Measurements from ENCODE around the gene ADRA1B.

ADRA1B gene

GRCh38 chr5:159978358-159978757 lies 62.1 kb downstream of the ADRA1B start:
- DNase-seq (ENCODE audit: low read depth), result no peak
- no peak for TF ChIP-seq CTCF (IDR thresholded peaks at IDR 0.05; ENCODE audit: control insufficient read depth, insufficient read depth, low read depth, low read length, missing control alignments)

GRCh38 chr5:159982421-159983173 lies 66.3 kb downstream of the ADRA1B start:
- TF ChIP-seq CTCF (IDR thresholded peaks at IDR 0.05; ENCODE audit: control insufficient read depth, insufficient read depth, low read depth, low read length, missing control alignments), result no peak
- no peak overlapping the region for H3K4me3 ChIP-seq (ENCODE audit: control insufficient read depth, low read depth, low read length)
- no peak for DNase-seq (ENCODE audit: low read depth)

More at GRCh38 chr5:159978358-159978757, 62.1 kb downstream of the ADRA1B start:
- no peak overlapping the region for H3K4me3 ChIP-seq (ENCODE audit: control insufficient read depth, low read depth, low read length)

GRCh38 chr5:159987031-159987674 lies 70.9 kb downstream of the ADRA1B start:
- no peak for DNase-seq (ENCODE audit: low read depth)
- H3K4me3 ChIP-seq (ENCODE audit: control insufficient read depth, low read depth, low read length), result peak overlapping the region; percentile 40
- TF ChIP-seq CTCF (IDR thresholded peaks at IDR 0.05; ENCODE audit: control insufficient read depth, insufficient read depth, low read depth, low read length, missing control alignments), result peak; percentile 83

GRCh38 chr5:159990506-159990905 lies 74.2 kb downstream of the ADRA1B start:
- no peak for TF ChIP-seq CTCF (IDR thresholded peaks at IDR 0.05; ENCODE audit: control insufficient read depth, insufficient read depth, low read depth, low read length, missing control alignments)
- no peak for DNase-seq (ENCODE audit: low read depth)
- H3K4me3 ChIP-seq (ENCODE audit: control insufficient read depth, low read depth, low read length), result no peak overlapping the region

GRCh38 chr5:159992566-159992965 lies 76.3 kb downstream of the ADRA1B start:
- TF ChIP-seq CTCF (IDR thresholded peaks at IDR 0.05; ENCODE audit: control insufficient read depth, insufficient read depth, low read depth, low read length, missing control alignments), result no peak
- no peak for DNase-seq (ENCODE audit: low read depth)

GRCh38 chr5:159993194-159993593 lies 76.9 kb downstream of the ADRA1B start:
- no peak for DNase-seq (ENCODE audit: low read depth)
- H3K4me3 ChIP-seq (ENCODE audit: control insufficient read depth, low read depth, low read length), result no peak overlapping the region
- TF ChIP-seq CTCF (IDR thresholded peaks at IDR 0.05; ENCODE audit: control insufficient read depth, insufficient read depth, low read depth, low read length, missing control alignments), result no peak

More at GRCh38 chr5:159992566-159992965, 76.3 kb downstream of the ADRA1B start:
- H3K4me3 ChIP-seq (ENCODE audit: control insufficient read depth, low read depth, low read length), result no peak overlapping the region
